ENCODE results near the gene PSG3.
"Not testable (repeated sequence)": the region's sequence is repeated elsewhere in the genome, so short reads cannot be mapped to it uniquely, and the experiment has no call there.

PSG3 gene

DNA sequence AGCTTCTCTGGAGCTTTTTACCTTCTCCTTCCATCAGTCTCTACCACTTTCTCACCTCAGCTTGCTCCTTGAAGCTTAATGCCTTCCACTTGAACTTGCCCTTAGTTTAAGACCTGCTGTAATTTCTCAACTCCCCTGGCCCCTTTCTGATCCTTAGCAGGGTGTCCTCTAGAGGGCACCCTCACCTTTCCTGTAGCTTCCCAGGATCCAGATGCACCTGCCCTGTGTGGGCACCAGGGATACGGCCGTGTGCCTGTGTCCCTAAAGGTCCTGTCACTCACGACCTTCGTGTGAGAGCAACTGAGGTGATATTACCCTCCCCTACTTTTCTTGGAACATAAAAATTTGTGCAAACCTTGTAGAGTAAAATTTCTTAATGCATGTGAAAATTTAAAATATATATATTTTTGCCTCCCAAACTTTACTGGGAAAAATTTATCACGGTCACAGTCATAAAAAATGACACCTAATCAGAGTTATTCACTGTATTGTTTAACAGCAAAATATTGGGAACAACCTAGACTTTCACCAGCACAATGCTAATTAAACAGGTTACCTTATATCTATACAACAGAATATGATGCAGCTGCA, 46.4 kb downstream of the PSG3 start:
- DNase-seq: no peak

GRCh38 chr19:42683917-42684513, 56.3 kb downstream of the PSG3 start:
- no peak for DNase-seq

DNA sequence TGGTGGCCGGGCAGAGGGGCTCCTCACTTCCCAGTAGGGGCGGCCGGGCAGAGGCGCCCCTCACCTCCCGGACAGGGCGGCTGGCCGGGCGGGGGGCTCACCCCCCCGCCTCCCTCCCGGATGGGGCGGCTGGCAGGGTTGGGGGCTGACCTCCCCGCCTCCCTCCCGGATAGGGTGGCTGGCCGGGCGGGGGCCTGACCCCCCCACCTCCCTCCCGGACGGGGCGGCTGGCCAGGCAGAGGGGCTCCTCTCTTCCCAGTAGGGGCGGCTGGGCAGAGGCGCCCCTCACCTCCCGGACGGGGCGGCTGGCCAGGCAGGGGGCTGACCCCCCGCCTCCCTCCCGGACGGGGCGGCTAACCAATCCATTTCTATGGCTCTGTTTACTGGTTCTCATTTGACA, 64.0 kb downstream of the PSG3 start:
- not testable (repeated sequence) for DNase-seq

- not testable (repeated sequence) for DNase-seq
These were observed 65.7 kb downstream of the PSG3 start for GRCh38 chr19:42674549-42674948.

All from NCI-H2081 treated with DMSO at 0.1 percent for 48 hours (cell line).